HepG2 (cell line): ENCODE results near the gene PRKAR1A. TPM values are rescaled to one million over a fixed set of nuclear protein-coding genes. Genes with fewer than 3 reads are reported as not detected.
A peak's percentile ranks its signal among the peaks of the same experiment; 100 is the strongest.

ENCODE experiments used
- FOXJ3 ChIP-seq: sonication (generic); formaldehyde crosslinking; IDR thresholded peaks from 2 replicates; pipeline ENCODE4 v1.4.0; 2020; ENCODE audit warnings: missing genetic modification reagents, mild to moderate bottlenecking, borderline replicate concordance
- GABPA ChIP-seq, 2 experiments: IDR thresholded peaks; 2 replicates each; pipeline ENCODE4 v1.6.1; 2011 to 2016; ENCODE audit warnings: low read depth in 2 of 2, low read length in 1 of 2, missing biosample characterization in 1 of 2, missing genetic modification characterization in 1 of 2
- GFI1 ChIP-seq: sonication (generic); formaldehyde crosslinking; IDR thresholded peaks from 2 replicates; pipeline ENCODE4 v1.5.0; 2020; ENCODE audit warnings: missing genetic modification reagents, mild to moderate bottlenecking, borderline replicate concordance
- HMGXB4 ChIP-seq, 2 experiments: sonication (generic) in 1 of 2; formaldehyde crosslinking in 1 of 2; IDR thresholded peaks; 2 replicates each; pipeline versions ENCODE4 v1.4.0 to v1.6.1; 2018 to 2020; ENCODE audit warnings: missing genetic modification reagents in 2 of 2, borderline replicate concordance in 1 of 2, low read depth in 1 of 2, mild to moderate bottlenecking in 1 of 2, missing biosample characterization in 1 of 2
- HOMEZ ChIP-seq: IDR thresholded peaks from 2 replicates; pipeline ENCODE4 v1.6.1; 2016; ENCODE audit warnings: low read depth
- KDM5A ChIP-seq: fragments of 200-600 bp; sonication (generic); IDR thresholded peaks from 2 replicates; pipeline ENCODE4 v1.7.0; 2018; ENCODE audit warnings: antibody characterized with exemption, mild to moderate bottlenecking, low read length, borderline replicate concordance
- MIXL1 ChIP-seq: IDR thresholded peaks from 2 replicates; pipeline ENCODE4 v1.6.1; 2016
- MLX ChIP-seq: IDR thresholded peaks from 2 replicates; pipeline ENCODE4 v1.6.1; 2016
- PATZ1 ChIP-seq: sonication (generic); formaldehyde crosslinking; IDR thresholded peaks from 2 replicates; pipeline ENCODE4 v1.4.0; 2020; ENCODE audit warnings: missing genetic modification reagents
- RNF219 ChIP-seq: sonication (generic); formaldehyde crosslinking; IDR thresholded peaks from 2 replicates; pipeline ENCODE4 v1.5.0; 2020; ENCODE audit warnings: mild to moderate bottlenecking, missing genetic modification reagents
- SAP130 ChIP-seq: IDR thresholded peaks from 2 replicates; pipeline ENCODE4 v1.6.1; 2016; ENCODE audit warnings: low read depth
- SP1 ChIP-seq, 2 experiments: fragments of 450-650 bp in 1 of 2; sonication (generic) in 1 of 2; formaldehyde crosslinking in 1 of 2; IDR thresholded peaks; 2 replicates each; pipeline versions ENCODE4 v1.4.0 to v1.6.1; 2016 to 2020; ENCODE audit warnings: missing genetic modification reagents in 1 of 2
- TEF ChIP-seq: sonication (generic); formaldehyde crosslinking; IDR thresholded peaks from 2 replicates; pipeline ENCODE4 v1.5.0; 2020; ENCODE audit warnings: missing genetic modification reagents
- ZNF20 ChIP-seq: sonication (generic); formaldehyde crosslinking; IDR thresholded peaks from 2 replicates; pipeline ENCODE4 v1.4.0; 2020; ENCODE audit warnings: mild to moderate bottlenecking, moderate library complexity, missing genetic modification reagents
- ZNF331 ChIP-seq: sonication (generic); formaldehyde crosslinking; IDR thresholded peaks from 2 replicates; pipeline ENCODE4 v1.4.0; 2020; ENCODE audit warnings: missing genetic modification reagents
- ZNF343 ChIP-seq: sonication (generic); formaldehyde crosslinking; IDR thresholded peaks from 2 replicates; pipeline ENCODE4 v1.4.0; 2020; ENCODE audit warnings: mild to moderate bottlenecking, missing genetic modification reagents
- ZNF644 ChIP-seq: IDR thresholded peaks from 2 replicates; pipeline ENCODE4 v1.6.1; 2016; ENCODE audit warnings: low read depth
- ZNF747 ChIP-seq: sonication (generic); formaldehyde crosslinking; IDR thresholded peaks from 2 replicates; pipeline ENCODE4 v1.8.1; 2023; ENCODE audit warnings: missing genetic modification reagents, mild to moderate bottlenecking, borderline replicate concordance
- polyA plus RNA-seq, 8 experiments: library from polyadenylated mRNA; depleted of rRNA in 3 of 8; stranded (reverse) in 7 of 8; unstranded in 1 of 8; fragments of >200 nt; fragmentation: Illumina TruSeq in 4 of 8; extraction: Trizol in 4 of 8; gene quantifications; 2 replicates each; pipeline versions ENCODE4 v1.2.1 to v1.2.3, GENCODE V29; 2011 to 2016; ENCODE audit warnings: low read depth in 4 of 8, missing spikeins in 1 of 8, mixed read lengths in 1 of 8; ENCODE audit not compliant: insufficient read depth in 1 of 8
- total RNA-seq, 5 experiments: library from RNA; depleted of rRNA; stranded (reverse); fragments of >200 nt; fragmentation: Illumina TruSeq; extraction: Trizol; gene quantifications; 2 replicates each; pipeline ENCODE4 v1.2.3, GENCODE V29; 2016; ENCODE audit warnings: low read depth in 1 of 5

PRKAR1A gene
- total and polyA plus RNA-seq, 2 of the 13 experiments (the other 11 are each of a cell fraction or from before 2014, with no cell fraction given): 265 to 266 TPM

GRCh38 chr17:68463211-68464019, 48.8 kb upstream of the PRKAR1A start (continued):
- 0 out of 2 replicates have a peak, but pooled peaks have one; percentile 24 for TF ChIP-seq FOXJ3 (CRISPR knock-in tag)
- TF ChIP-seq HMGXB4 (CRISPR knock-in tag; IDR thresholded peaks at IDR 0.05; ENCODE audit: borderline replicate concordance in 1 of 2, low read depth in 1 of 2): 0 out of 4 replicates have a peak, but pooled peaks of 1 of the 2 experiments have one; percentile 8
- no peak for TF ChIP-seq SP1 (IDR thresholded peaks at IDR 0.05)
- TF ChIP-seq SP1 (CRISPR knock-in tag; IDR thresholded peaks at IDR 0.05): no peak
- no peak for TF ChIP-seq ZNF20 (CRISPR knock-in tag)
- peak; percentile 7 for TF ChIP-seq SAP130
- 0 out of 2 replicates have a peak, but pooled peaks have one; percentile 40 for TF ChIP-seq ZNF747 (CRISPR knock-in tag)
- TF ChIP-seq RNF219 (CRISPR knock-in tag): 0 out of 2 replicates have a peak, but pooled peaks have one; percentile 69
- peak; percentile 42; the same call in 1 of the 2 replicates for TF ChIP-seq HOMEZ (CRISPR knock-in tag)
- TF ChIP-seq PATZ1: 0 out of 2 replicates have a peak, but pooled peaks have one; percentile 17
- TF ChIP-seq TEF (CRISPR knock-in tag): peak; percentile 38; the same call in 1 of the 2 replicates
- TF ChIP-seq KDM5A: 0 out of 2 replicates have a peak, but pooled peaks have one; percentile 19
- 0 out of 2 replicates have a peak, but pooled peaks have one; percentile 66 for TF ChIP-seq GFI1 (CRISPR knock-in tag)
- TF ChIP-seq ZNF644 (CRISPR knock-in tag): no peak
- TF ChIP-seq MIXL1 (CRISPR knock-in tag): 0 out of 2 replicates have a peak, but pooled peaks have one; percentile 17
- TF ChIP-seq GABPA (IDR thresholded peaks at IDR 0.05; ENCODE audit: low read depth, low read length): no peak
- TF ChIP-seq GABPA (CRISPR knock-in tag; IDR thresholded peaks at IDR 0.05; ENCODE audit: low read depth): no peak
- 0 out of 2 replicates have a peak, but pooled peaks have one; percentile 9 for TF ChIP-seq MLX (CRISPR knock-in tag)
- no peak for TF ChIP-seq ZNF331 (CRISPR knock-in tag)
- TF ChIP-seq ZNF343 (CRISPR knock-in tag): 0 out of 2 replicates have a peak, but pooled peaks have one; percentile 26
